ENCODE results near the gene CALML4.
"Not testable (repeated sequence)": the region's sequence is repeated elsewhere in the genome, so short reads cannot be mapped to it uniquely, and the experiment has no call there.

CALML4 gene

DNA sequence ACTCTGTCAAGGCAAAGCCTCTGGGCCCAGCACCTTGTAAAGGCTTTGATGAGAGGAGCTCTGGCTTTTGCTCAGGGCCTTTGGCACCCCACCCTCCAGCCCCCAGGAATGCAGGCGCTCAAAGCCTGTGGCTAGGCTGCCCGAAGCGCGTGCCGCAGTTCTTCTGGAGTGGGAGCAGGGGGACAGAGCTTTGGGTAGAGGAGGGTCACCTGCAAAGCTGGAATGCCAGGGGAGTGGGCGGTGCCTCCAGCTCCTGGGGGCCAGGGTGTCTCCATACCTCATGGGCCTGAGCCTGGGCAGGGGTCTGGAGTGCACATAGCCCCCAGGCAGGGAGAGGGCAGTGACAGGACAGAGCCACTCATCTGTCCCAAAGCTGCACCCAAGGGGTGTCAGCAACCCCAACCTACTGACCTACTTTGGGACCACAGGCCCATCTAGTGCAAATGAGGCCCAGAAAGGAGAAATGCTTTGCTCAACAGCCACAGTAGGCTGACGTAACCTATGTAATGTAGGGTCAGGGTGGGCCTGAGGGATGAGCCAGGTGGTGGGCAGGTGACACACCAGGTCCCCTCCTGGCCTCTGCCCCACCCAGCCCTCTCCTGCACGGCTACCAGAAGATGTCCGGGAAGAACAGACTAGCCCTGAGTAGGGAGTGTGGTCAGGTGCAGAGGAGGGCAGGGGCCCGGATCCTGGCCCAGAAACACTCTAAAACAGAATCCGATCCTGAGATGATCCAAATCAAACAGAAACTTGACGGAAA lies 2.2 kb upstream of the CALML4 start:
- no peak for DNase-seq

DNA sequence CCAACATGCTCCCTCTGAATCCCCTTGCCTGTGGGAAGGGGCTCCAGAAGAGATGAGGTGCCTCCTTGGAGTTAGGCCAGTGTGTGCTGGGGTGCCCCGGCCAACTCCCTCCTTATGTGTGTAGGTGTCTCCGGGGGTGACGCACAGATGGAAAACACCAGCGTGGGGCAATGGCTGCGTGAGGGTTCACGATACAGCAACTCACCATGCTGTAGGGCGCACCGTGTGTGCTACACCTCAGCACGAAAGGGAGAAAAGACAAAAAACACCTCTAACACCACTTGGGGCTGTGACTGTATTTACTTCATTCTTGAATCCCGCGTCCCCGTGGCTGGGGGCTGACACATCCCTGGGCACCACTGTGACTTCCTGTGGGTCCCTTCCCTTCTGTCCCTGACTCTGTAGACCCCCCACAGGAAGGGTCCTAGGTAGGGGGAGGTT lies 1.6 kb upstream of the CALML4 start:
- no peak for DNase-seq

DNA sequence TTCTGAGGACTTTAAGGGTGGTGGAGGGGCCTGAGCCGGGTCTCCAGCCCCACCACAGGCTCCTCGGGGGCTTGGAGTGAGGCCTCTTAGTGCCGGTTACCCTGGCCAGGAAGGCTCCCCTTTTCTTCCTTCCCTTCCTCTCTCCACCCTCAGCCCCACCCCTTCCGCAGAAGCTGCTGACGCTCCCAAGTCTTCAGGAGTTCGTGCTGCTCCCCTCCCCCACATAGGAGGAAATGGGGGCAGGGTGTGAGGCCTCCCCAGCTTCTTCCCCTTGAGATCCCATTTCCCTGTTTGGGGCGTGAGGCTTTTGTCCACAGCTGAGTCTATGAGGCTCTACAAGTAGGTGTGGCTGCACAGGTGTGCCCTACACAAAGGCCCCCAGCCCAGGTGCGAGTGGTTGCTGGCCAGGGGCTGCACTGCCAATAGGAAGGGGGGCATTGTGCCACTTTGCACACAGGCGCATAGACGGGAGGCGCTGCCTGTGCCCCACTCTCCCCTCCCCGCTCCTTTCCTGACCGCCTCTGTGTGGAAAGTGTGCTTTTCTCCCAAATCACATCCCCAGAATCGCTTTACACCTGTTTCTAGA lies 915 bp upstream of the CALML4 start:
- DNase-seq = peak; percentile 85

DNA sequence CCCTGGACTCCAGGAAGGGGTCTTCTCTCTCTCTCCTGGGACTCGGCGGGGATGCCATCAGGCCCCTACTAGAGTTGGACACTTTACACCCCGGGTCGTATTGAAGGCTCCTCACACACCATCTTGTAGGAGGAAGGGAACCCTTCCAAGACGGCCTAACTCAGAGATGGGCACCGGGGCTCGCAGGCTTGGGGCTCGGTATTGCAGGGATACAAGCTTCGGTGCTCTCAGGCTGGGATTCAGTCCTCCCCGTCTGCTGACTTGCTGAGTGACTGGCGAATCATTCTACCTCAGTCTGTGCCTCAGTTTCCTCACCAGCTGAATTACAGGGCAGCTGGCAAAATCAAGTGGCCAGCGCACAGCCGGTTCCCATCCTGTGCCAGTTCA lies 419 bp upstream of the CALML4 start:
- DNase-seq = no peak

DNA sequence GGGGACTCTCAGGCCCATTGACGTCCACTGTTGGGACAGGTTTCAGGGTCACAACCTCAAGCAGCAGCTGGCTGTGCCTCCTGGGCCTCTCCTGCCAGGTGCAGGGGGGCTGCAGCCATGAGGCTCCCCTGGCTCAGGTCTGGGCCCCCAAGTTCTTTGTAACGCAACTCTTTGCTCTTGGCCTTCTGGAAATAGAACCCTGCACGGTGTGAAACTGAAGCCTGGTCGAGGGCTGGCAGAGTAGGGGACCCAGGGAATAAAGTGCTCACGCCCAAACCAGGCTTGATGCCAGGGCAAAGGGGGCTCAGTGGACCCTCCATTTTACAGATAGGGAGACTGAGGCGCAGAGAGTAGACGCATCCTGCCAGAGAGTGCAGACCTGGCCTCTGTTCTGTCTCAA lies 771 bp downstream of the CALML4 start:
- no peak for DNase-seq

DNA sequence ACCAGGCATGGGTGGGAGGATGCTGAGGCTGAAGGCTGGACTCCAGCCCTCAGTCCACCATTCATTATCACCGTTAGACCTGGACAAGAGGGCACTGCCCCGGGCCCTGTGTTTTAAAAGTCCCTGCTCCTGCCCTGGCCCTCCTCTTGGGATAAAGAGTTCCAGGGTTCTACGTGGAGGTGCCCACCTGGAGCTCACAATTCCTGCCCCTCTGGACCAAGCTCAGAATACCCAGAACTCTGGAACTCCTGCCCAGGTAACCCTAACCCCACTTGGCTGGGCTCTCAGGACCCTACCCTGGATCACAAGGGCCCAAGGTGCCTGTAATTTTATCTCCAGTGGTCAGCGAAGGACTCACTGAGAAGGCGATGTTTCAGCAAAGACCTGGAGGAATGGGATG lies 1.2 kb downstream of the CALML4 start:
- DNase-seq = no peak

DNA sequence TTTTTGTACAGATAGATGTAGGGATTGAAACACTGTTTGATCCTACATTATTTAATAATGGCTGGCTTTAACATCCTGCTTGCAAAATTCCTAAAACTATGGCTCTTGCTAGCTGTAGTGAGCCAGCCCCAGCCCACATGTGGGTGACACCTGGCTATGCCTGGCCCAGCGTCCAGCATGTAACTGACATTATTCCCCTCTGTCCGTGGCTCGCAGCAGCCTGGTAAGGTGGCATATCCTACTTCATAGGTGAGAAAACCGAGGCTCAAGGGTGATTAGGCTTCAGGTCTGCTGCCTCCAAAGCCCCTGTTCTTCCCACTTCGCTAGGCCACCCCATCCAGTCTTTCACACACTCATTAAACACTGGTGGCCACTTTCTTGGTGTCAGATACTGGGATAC lies 1.6 kb downstream of the CALML4 start:
- no peak for DNase-seq

DNA sequence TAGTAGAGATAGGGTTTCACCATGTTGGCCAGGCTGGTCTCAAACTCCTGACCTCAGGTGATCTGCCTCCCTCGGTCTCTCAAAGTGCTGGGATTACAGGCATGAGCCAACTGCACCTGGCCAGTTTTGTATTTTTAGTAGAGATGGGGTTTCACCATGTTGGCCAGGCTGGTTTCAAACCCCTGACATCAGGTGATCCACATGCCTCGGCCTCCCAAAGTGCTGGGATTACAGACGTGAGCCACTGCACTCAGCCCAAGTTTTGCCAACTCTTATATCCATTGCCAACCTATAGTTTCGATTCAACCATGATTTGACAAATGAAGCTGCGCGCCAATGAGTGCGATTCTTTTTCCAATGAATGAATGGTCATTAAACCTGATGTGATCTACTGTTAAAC lies 2.1 kb downstream of the CALML4 start:
- DNase-seq = not testable (repeated sequence)

DNA sequence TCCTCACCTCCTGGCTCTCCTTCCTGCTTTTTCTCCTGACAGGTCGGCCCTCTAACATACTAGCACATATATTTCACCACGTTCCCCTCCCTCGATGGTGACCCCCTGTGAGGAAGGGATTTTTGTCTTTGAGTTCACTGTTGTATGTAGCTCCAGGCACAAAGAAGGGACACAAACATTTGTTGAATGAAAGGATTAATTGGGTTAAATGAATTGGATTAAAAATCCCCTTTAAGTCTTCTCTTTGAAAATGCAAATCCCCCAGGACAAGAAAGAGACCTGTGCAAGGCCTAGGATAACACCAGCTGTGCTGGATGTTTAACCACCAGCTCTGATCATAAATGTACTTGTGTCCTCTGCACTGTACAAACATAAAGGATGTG lies 3.3 kb downstream of the CALML4 start:
- no peak for DNase-seq

DNA sequence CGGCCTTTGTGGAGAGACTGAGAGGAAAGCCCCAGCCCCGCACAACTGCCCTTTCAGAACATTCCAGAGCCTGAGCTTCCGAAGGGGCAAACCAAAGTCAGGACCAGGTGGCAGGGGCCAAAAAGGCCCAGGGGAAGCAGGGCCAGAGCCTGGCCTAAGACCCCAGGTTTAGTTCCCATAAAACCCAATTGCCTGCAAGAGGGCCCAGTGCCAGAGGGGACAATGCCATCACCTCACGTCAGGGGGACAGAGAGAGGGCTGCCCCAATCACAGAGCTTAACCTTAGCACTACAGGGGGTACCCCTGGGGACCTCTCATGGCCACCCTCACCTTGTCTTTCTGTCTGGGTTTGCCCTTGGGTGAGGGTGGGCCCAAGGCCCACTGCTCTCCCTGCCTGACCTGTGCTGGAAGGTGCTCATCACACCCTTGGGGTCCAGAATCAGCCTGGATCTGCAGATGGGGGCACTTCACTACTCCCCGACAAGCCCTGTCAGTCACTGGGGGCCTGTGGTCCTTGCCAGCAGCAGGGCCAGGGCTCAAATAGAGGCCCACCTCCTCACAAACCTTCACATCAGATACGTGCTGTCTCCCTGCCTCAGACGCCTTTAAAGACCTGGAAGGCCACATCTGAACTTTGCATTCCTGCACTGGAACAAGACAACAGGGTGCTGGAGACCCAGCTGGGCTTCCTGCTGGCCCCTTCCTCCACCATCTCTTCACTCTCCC lies 3.8 kb downstream of the CALML4 start:
- no peak for DNase-seq

DNA sequence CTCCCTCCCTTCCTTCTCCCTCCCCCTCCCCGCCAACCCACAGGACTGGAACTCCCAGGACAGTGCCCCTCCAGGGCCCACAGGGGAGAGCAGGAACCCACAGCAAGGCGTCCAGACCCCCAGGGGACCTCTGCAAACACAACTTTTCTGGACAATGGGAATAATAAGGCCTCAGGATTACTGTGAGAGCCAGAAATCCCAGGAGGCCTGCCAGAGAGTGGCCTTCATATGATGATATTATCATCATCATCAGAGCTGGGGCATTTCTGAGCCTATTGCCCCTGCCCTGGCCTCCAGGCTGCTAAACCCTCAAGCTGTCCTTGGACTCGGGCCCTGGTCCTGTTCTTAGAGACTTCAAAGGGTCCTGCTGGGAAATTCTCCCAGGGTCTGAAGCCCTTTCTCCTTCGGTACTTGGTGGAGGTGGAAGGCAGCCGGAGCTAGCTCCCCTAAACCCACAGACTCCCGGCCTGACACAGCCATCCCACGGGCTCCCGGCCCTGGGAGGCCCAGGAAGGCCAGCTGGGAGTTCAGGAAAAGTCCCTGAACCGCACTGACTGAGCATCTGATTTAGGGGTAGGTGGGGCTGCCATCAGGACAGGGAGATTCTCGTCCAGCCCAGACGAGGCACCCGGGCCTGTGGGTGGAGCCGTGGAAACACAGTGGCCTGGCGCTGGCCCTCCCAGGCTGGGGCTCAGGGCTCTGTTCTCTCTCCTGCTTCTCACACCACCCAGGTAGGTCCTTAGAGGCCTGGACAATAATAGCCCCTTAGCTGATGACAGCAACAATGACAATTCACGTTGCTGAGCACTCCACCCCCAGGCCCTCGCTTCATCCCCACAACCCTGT lies 4.9 kb downstream of the CALML4 start:
- DNase-seq = no peak

DNA sequence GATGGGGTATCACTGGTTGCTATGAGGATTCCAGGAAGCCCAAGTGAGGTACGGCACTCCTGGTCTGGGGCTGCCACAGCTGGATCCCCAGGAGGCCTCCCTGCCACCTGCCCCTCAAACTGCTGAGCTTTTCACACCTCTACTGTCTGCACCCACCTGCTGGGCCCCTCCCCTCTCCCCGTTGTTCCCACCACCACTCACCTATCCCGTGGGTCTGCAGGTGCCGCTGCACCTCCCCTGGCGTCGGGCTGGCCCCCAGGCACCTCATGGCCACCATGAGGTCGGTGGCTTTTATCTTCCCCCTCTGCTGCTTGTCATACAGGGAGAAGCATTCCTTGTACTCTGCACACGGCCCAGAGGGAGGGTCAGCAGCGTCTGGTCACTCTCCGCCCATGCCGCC lies 5.8 kb downstream of the CALML4 start:
- DNase-seq = no peak

DNA sequence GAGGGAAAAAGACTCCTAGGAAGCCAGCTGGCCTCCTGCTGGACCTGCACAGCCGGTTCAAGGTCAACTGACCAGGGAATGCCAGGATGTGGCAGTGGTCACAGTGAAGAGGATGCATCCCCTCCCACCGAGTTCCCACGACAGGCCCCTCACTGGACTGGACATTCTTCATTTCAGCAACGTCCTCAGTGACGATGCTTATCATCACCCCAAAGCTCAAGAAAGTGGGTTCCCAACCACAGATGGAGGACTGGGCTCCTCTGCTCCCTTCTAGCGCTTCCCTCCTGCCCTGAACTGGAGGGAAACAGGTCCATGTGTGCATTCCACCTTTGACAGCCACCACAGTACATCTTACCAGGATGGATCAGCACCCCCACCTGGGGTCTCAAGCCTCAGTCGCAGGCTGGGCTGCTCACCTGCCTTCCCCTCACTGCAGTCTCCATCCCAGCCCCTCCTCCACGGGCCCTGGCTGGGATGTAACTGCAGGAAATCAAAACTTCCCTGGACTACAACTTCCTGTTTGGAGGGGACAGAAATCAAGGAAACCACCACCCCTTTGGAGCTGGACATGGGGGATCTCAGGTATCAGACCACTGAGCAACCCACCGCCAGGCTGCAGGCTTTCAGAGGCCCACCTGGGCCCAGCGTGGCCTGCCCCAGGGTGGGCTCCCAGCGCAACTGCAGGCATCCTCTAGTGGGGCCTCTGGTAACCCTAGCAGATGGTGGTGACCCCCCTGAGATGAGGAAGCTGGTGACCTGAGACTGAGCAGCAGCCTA lies 7.3 kb downstream of the CALML4 start:
- DNase-seq = no peak

DNA sequence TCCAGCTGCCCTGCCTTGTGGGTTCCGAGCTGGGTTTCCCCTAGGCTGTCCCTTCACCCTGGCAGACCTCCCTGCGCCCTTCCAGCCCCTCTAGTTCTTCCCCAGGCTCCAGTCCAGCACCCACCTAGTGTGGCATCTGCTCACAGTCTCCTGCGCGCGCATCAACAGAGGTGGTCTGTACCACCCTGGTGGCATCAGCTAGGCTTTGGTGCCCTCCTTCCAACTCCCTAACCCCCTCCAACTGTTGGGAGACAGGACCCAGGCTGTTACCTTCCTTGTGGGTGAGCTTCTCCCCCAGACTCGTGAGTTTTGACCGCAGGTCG lies 8.0 kb downstream of the CALML4 start:
- DNase-seq = no peak

DNA sequence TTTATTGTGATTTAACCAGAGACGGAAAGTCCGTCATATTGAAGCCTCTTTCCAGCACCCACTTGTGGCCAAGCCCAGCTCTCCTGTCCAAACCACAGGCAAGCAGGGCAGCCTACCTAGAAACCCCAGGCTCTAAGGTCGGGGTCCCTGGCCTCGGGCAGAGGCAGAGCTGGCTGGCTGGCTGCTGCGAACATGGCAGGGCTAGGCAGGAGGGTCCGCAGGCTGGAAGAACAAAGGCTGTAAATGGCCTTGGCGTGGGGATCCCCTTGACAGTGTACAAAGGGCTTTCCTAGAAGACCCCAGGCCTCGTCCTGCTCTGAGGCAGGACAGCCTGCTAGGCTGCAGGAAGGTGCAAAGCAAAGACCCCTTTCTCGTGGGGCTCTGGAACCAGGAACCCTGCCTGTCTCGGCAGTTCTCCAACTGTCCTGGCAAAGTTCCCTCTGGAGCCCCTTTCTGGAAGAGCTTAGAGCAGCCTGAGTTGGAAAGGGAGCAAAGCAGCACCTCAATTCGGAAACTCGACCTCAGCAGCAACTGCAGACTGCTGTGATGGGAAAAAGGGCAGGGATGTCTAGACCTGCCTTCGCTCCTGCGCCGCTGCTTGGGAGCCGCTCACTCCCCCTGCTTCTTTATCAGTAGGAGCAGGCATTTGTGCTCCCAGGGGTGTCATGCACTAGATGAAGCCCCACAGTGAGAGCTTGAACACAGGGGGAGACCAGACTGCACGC lies 8.5 kb downstream of the CALML4 start:
- DNase-seq = no peak

DNA sequence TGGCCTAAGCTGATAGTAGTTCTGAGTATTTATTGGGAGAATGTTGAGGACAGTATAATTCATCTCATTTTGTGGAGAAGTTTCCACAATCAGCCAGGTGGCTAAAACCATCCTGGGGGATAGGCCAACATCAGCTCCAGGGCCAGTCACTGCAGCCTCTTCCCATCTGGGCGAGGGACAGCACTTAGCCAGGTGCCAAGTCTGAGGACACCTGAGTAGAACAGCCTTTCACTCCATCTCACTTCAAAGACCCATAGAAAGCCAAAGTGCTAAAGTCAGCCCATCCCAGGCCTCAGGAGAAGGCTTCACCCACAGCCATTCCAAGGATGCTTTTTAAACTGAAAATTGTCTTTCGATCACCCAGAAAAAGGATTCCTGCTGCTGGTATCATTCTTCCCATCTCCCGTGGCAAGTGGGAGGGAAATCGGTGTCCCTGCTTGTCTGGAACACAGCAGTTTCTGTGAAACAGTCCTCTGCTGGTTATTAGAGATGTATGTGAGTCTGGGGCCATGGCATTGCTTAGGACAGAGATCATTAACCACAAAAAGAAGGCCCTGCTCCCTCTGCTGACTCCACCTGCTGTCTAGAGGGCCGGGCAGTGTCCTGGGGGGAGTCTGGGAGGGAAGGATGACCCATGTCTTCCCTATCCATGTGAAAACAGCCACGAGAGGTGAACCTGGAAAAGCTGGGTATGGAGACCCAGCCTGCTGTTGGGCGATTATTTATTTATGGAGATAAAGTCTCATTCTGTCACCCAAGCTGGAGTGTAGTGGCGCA lies 9.6 kb downstream of the CALML4 start:
- DNase-seq = no peak

DNA sequence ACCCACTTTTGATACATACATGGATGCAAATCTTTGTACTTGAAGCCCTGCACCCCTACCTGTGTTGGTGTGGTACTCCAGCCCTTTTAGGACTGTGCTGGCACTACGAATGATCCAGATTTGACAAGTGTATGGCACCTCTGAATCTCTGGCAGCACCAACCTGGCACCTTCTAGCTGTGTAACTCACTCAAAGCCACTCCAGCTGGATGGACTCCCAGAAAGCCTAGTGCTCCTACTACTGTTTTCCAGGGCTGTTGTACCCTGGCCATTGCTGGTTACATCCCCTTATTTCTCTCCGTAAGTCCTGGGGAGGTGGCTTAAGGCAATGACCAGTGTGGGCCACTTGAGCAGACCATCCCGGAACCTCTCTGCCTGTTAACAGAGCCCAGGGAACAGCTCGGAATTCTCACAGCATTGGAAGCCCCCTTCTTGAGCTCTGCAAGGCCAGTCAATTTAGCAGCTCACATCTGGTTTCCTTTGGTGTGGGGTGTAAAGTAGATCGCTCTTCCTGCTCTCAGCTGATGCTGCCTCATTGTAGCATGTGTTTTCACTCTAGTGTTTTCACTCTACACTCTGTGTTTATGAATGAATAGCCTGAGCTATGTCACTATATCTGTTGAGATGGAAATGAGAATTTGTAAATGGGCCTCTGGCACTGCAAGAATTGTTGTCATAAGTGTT lies 12.2 kb downstream of the CALML4 start:
- no peak for DNase-seq

DNA sequence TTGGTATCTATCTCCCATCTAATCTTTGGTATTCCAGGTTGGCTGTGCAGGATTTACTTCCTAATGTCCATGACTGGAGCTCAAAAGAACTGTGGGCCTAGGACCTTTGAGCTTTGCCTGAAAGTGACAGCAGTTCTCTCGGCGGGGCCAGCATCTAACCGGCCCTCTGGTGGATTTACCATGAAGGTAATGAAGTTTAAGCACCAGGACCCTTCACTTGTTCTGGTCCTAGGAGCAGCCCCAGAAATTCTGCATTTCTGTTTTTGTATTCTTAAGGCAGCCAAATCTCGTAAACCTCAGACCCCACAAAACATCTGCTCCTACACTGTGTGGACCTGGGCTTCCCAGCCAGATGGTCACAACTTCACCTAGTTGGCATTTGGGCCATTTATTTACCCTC lies 13.0 kb downstream of the CALML4 start:
- DNase-seq = no peak

DNA sequence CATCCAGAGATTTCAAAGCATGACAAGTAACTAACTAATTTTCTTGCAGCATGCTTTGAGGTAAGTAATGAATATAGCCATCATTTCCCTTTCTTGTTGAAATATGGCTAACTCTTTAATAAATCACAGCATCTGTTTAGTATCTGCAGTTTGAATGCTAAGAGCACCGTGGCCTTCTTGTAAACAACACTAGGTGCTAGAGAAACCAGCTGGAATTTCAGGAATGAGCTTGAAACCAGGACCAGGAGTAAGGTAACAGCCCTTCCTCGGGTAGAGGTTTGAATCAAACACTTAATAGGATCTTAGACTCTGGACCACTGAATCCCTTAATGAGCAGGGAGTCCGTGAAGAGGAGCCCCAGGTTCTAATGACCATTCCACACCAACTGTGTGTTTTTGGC lies 13.6 kb downstream of the CALML4 start:
- DNase-seq = no peak

DNA sequence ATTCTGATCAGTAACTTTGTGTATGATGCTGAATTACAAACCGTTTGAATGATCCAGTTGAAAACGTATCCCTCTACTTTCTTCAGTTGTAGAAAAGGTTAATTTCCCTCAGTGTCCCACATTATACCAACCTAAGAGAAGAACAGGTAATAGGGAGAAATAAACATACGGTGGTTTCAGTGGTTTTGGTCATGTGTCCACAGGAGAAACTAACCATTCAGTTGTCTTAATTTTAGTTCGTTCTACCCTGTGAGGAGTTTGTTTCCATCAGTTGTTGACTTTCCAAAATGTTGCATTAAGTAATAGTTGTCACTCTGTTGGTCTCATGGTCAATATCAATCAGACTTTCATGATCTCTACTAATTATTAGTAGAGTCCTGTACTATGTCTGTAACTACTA lies 15.1 kb downstream of the CALML4 start:
- DNase-seq = no peak

DNA sequence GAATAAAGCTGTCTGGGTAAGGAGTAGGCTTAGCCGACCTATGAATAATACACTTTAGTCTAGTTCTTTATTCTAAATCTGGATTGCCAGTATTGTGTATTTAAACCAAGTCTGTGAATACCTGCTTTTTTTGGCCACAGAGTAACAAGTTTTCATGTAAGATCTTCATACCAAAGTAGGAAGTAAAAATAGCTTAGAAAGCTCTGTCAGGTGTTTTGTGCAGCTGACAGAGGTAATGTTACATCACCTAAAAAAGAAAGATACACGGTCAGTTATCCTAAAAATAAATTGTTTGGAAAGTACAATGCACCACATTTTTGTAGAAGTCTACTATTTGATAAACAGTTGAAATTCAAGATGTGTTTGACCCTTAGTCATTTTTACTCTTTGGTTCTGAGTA lies 16.5 kb downstream of the CALML4 start:
- DNase-seq = no peak
